NB4 (cell line): ENCODE measurements around the gene ESR1.
"Not testable (repeated sequence)": the region's sequence is repeated elsewhere in the genome, so short reads cannot be mapped to it uniquely, and the experiment has no call there.

Experiments used
- POLR2A ChIP-seq: IDR thresholded peaks from 2 replicates; pipeline ENCODE4 v1.6.1; 2011; ENCODE audit warnings: mild to moderate bottlenecking; ENCODE audit not compliant: insufficient read length; ENCODE audit errors: extremely low read depth
- TF ChIP-seq, protein P1 (sequence below): IDR thresholded peaks from one replicate; pipeline ENCODE4 v1.5.1; 2012; ENCODE audit warnings: low read depth, low read length

DNA sequence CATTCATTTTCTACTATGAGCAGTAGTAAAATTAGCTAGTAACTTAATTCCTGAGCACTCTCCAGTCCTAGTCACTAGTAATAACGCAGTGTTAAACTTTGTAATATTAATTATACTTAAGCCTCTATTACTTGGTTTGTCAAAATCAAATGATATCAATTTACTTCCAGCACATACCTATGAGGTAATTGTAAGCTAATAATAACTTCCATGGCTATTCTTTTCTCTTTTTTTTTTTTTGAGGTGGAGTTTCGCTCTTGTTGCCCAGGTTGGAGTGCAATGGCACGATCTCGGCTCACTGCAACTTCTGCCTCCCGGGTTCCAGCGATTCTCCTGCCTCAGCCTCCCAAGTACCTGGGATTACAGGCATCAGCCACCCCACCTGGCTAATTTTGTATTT, 219.3 kb downstream of the ESR1 start:
- not testable (repeated sequence) for TF ChIP-seq POLR2A
- TF ChIP-seq, protein P1, sequence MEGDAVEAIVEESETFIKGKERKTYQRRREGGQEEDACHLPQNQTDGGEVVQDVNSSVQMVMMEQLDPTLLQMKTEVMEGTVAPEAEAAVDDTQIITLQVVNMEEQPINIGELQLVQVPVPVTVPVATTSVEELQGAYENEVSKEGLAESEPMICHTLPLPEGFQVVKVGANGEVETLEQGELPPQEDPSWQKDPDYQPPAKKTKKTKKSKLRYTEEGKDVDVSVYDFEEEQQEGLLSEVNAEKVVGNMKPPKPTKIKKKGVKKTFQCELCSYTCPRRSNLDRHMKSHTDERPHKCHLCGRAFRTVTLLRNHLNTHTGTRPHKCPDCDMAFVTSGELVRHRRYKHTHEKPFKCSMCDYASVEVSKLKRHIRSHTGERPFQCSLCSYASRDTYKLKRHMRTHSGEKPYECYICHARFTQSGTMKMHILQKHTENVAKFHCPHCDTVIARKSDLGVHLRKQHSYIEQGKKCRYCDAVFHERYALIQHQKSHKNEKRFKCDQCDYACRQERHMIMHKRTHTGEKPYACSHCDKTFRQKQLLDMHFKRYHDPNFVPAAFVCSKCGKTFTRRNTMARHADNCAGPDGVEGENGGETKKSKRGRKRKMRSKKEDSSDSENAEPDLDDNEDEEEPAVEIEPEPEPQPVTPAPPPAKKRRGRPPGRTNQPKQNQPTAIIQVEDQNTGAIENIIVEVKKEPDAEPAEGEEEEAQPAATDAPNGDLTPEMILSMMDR: not testable (repeated sequence)
